BLaER1 treated with 17β-estradiol and CSF1 and Interleukin-3, amounts not matched to agents 10 nM and 100 nM (cell line): ENCODE measurements around the gene LAMC1.

ENCODE experiments used
- H3K27ac ChIP-seq, 11 experiments: shearing (Covaris generic); formaldehyde crosslinking; 2 replicates each; pipeline ENCODE4 v1.8.1; 2022
- H3K27me3 ChIP-seq, 11 experiments: shearing (Covaris generic); formaldehyde crosslinking; 2 replicates each; pipeline ENCODE4 v1.8.1; 2022
- H3K36me3 ChIP-seq, 11 experiments: shearing (Covaris generic); formaldehyde crosslinking; 2 replicates each; pipeline ENCODE4 v1.8.1; 2022
- H3K4me1 ChIP-seq, 10 experiments: shearing (Covaris generic); formaldehyde crosslinking; 2 replicates each; pipeline ENCODE4 v1.8.1; 2022
- H3K4me2 ChIP-seq, 11 experiments: shearing (Covaris generic); formaldehyde crosslinking; 2 replicates each; pipeline ENCODE4 v1.8.1; 2022
- H3K4me3 ChIP-seq, 10 experiments: shearing (Covaris generic); formaldehyde crosslinking; 2 replicates each; pipeline ENCODE4 v1.8.1; 2022
- H3K9ac ChIP-seq, 11 experiments: shearing (Covaris generic); formaldehyde crosslinking; 2 replicates each; pipeline ENCODE4 v1.8.1; 2022
- H3K9me3 ChIP-seq, 11 experiments: shearing (Covaris generic); formaldehyde crosslinking; replicated peaks in 1 of 11; 2 replicates each; pipeline ENCODE4 v1.8.1; 2022
- H4K20me1 ChIP-seq, 11 experiments: shearing (Covaris generic); formaldehyde crosslinking; 2 replicates each; pipeline ENCODE4 v1.8.1; 2022
- Cebpa-rat ChIP-seq, 11 experiments: shearing (Covaris generic); IDR thresholded peaks; 2 replicates each; pipeline ENCODE4 v1.8.1; 2022

Gene LAMC1

GRCh38 chr1:183103577-183103976 is 80.4 kb downstream of the LAMC1 start:
- TF ChIP-seq Cebpa-rat (IDR thresholded peaks at IDR 0.05), result no peak
- H3K36me3 ChIP-seq, result peaks cover 35 to 84% (median 71%) of the 10 kb centered on the region in 11 experiments
- peaks cover 24 to 37% (median 32%) of the 10 kb centered on the region in 10 experiments for H3K4me1 ChIP-seq

GRCh38 chr1:183105449-183105848 is 82.2 kb downstream of the LAMC1 start:
- H3K36me3 ChIP-seq, result peaks cover 53 to 85% (median 75%) of the 10 kb centered on the region in 11 experiments
- no peak overlapping the region for H3K4me3 ChIP-seq
- H3K4me2 ChIP-seq, result no peak overlapping the region

More at GRCh38 chr1:183103577-183103976, 80.4 kb downstream of the LAMC1 start:
- H3K4me3 ChIP-seq, result no peak overlapping the region
- no peak overlapping the region for H3K9ac ChIP-seq
- no peak overlapping the region for H3K27ac ChIP-seq
- peaks cover 5 to 100% (median 56%) of the 10 kb centered on the region in 11 experiments; a peak in 19 of 22 replicates for H4K20me1 ChIP-seq
- 0 out of 22 replicates have a peak overlapping the region, but pooled peaks of 1 of the 11 experiments have one; percentile 1 for H3K4me2 ChIP-seq
- H3K27me3 ChIP-seq, result no peaks in the 10 kb centered on the region
- H3K9me3 ChIP-seq, result no peaks in the 10 kb centered on the region

GRCh38 chr1:183106166-183106565 is 82.9 kb downstream of the LAMC1 start:
- TF ChIP-seq Cebpa-rat (IDR thresholded peaks at IDR 0.05), result no peak
- Histone ChIP-seq H3K4me2 (no peak overlapping the region), H3K27me3 (no peaks in the 10 kb centered on the region), H4K20me1 (peaks cover 5 to 95% (median 33%) of the 10 kb centered on the region in 11 experiments; a peak in 19 of 22 replicates), H3K4me1 (peaks cover 15 to 29% (median 19%) of the 10 kb centered on the region in 10 experiments), H3K4me3 (no peak overlapping the region), H3K27ac (no peak overlapping the region), H3K36me3 (peaks cover 59 to 88% (median 82%) of the 10 kb centered on the region in 11 experiments), H3K9ac (no peak overlapping the region), H3K9me3 (no peaks in the 10 kb centered on the region)

More at GRCh38 chr1:183105449-183105848, 82.2 kb downstream of the LAMC1 start:
- H3K27me3 ChIP-seq, result no peaks in the 10 kb centered on the region
- no peak for TF ChIP-seq Cebpa-rat (IDR thresholded peaks at IDR 0.05)
- H4K20me1 ChIP-seq, result peaks cover 5 to 100% (median 40%) of the 10 kb centered on the region in 11 experiments; a peak in 19 of 22 replicates
- no peak overlapping the region for H3K9ac ChIP-seq
- H3K4me1 ChIP-seq, result peaks cover 22 to 36% (median 26%) of the 10 kb centered on the region in 10 experiments
- H3K27ac ChIP-seq, result no peak overlapping the region
- no peaks in the 10 kb centered on the region for H3K9me3 ChIP-seq

GRCh38 chr1:183106746-183107145 is 83.5 kb downstream of the LAMC1 start:
- peaks cover 9 to 23% (median 13%) of the 10 kb centered on the region in 10 experiments for H3K4me1 ChIP-seq
- peaks cover 59 to 94% (median 88%) of the 10 kb centered on the region in 11 experiments for H3K36me3 ChIP-seq
- H3K27ac ChIP-seq, result no peak overlapping the region
- TF ChIP-seq Cebpa-rat (IDR thresholded peaks at IDR 0.05), result no peak
- H3K4me3 ChIP-seq, result no peak overlapping the region
- no peaks in the 10 kb centered on the region for H3K27me3 ChIP-seq
- H3K9me3 ChIP-seq, result no peaks in the 10 kb centered on the region
- no peak overlapping the region for H3K9ac ChIP-seq
- H4K20me1 ChIP-seq, result peaks cover under 1 to 89% (median 27%) of the 10 kb centered on the region in 11 experiments; a peak in 19 of 22 replicates
- H3K4me2 ChIP-seq, result no peak overlapping the region

GRCh38 chr1:183110326-183110880 is 87.2 kb downstream of the LAMC1 start:
- H3K36me3 ChIP-seq, result peaks cover 65 to 100% (median 97%) of the 10 kb centered on the region in 11 experiments

GRCh38 chr1:183114441-183114840 is 91.2 kb downstream of the LAMC1 start:
- Histone ChIP-seq H3K4me3 (no peak overlapping the region), H3K4me2 (no peak overlapping the region), H3K4me1 (no peaks in the 10 kb centered on the region), H3K27ac (no peak overlapping the region), H3K9ac (no peak overlapping the region), H3K27me3 (no peaks in the 10 kb centered on the region), H4K20me1 (peaks cover 0 to 15% (median 0%) of the 10 kb centered on the region in 11 experiments; a peak in 4 of 22 replicates), H3K9me3 (no peaks in the 10 kb centered on the region), H3K36me3 (peaks cover 79 to 100% (median 98%) of the 10 kb centered on the region in 11 experiments)
- TF ChIP-seq Cebpa-rat (IDR thresholded peaks at IDR 0.05), result no peak

More at GRCh38 chr1:183110326-183110880, 87.2 kb downstream of the LAMC1 start:
- no peaks in the 10 kb centered on the region for H3K9me3 ChIP-seq
- H3K4me3 ChIP-seq, result no peak overlapping the region
- H3K4me1 ChIP-seq, result peaks cover 0 to 7% (median 3%) of the 10 kb centered on the region in 10 experiments; a peak in 9 of 20 replicates
- TF ChIP-seq Cebpa-rat (IDR thresholded peaks at IDR 0.05), result no peak
- peaks cover 0 to 53% (median 10%) of the 10 kb centered on the region in 11 experiments; a peak in 10 of 22 replicates for H4K20me1 ChIP-seq
- no peak overlapping the region for H3K9ac ChIP-seq
- no peak overlapping the region for H3K4me2 ChIP-seq
- no peaks in the 10 kb centered on the region for H3K27me3 ChIP-seq
- no peak overlapping the region for H3K27ac ChIP-seq

GRCh38 chr1:183116416-183116815 is 93.2 kb downstream of the LAMC1 start:
- H3K36me3 ChIP-seq, result peaks cover 83 to 100% (median 98%) of the 10 kb centered on the region in 11 experiments
- no peak overlapping the region for H3K27ac ChIP-seq
- no peaks in the 10 kb centered on the region for H3K27me3 ChIP-seq
- no peak overlapping the region for H3K4me3 ChIP-seq
- H3K9me3 ChIP-seq, result no peaks in the 10 kb centered on the region
- H3K4me1 ChIP-seq, result peaks cover 0 to under 1% (median 0%) of the 10 kb centered on the region in 10 experiments; a peak in 1 of 20 replicates
- TF ChIP-seq Cebpa-rat (IDR thresholded peaks at IDR 0.05), result no peak
- H3K9ac ChIP-seq, result no peak overlapping the region
- peaks cover 0 to 7% (median 0%) of the 10 kb centered on the region in 11 experiments; a peak in 2 of 22 replicates for H4K20me1 ChIP-seq
- no peak overlapping the region for H3K4me2 ChIP-seq

- Histone ChIP-seq H3K4me2 (peak overlapping the region in 4 of 11 experiments; percentile 1 to 32 (median 14); a peak in 1 of 22 replicates), H3K27me3 (no peaks in the 10 kb centered on the region), H3K36me3 (peaks cover 99 to 100% (median 100%) of the 10 kb centered on the region in 11 experiments), H4K20me1 (peaks cover 0 to 8% (median 0%) of the 10 kb centered on the region in 11 experiments; a peak in 2 of 22 replicates), H3K4me3 (no peak overlapping the region), H3K9me3 (no peaks in the 10 kb centered on the region), H3K4me1 (peaks cover 0 to 30% (median 23%) of the 10 kb centered on the region in 10 experiments; a peak in 15 of 20 replicates), H3K9ac (no peak overlapping the region), H3K27ac (no peak overlapping the region)
- no peak for TF ChIP-seq Cebpa-rat (IDR thresholded peaks at IDR 0.05)
These were observed 98.4 kb downstream of the LAMC1 start for GRCh38 chr1:183121609-183122008.

GRCh38 chr1:183124259-183124658 is 101.0 kb downstream of the LAMC1 start:
- Histone ChIP-seq H3K27ac (peak overlapping the region in 4 of 11 experiments; percentile 1 to 35 (median 20); a peak in 4 of 22 replicates), H3K4me1 (peaks cover 0 to 40% (median 30%) of the 10 kb centered on the region in 10 experiments; a peak in 15 of 20 replicates), H3K9me3 (no peaks in the 10 kb centered on the region), H3K4me2 (peak overlapping the region in 7 of 11 experiments; percentile 7 to 54 (median 35); a peak in 11 of 22 replicates), H3K9ac (no peak overlapping the region), H3K4me3 (no peak overlapping the region), H3K36me3 (peaks cover 98 to 100% (median 100%) of the 10 kb centered on the region in 11 experiments), H4K20me1 (peaks cover 0 to 8% (median 0%) of the 10 kb centered on the region in 11 experiments; a peak in 3 of 22 replicates), H3K27me3 (no peaks in the 10 kb centered on the region)
- no peak for TF ChIP-seq Cebpa-rat (IDR thresholded peaks at IDR 0.05)
